ENCODE data around the gene GOLGA7B. TPM values are rescaled to one million over a fixed set of nuclear protein-coding genes. Genes with fewer than 3 reads are reported as not detected.

Gene GOLGA7B
- total and polyA plus RNA-seq, 2 of the 4 experiments (the other 2 are of a cell fraction) = not detected

DNA sequence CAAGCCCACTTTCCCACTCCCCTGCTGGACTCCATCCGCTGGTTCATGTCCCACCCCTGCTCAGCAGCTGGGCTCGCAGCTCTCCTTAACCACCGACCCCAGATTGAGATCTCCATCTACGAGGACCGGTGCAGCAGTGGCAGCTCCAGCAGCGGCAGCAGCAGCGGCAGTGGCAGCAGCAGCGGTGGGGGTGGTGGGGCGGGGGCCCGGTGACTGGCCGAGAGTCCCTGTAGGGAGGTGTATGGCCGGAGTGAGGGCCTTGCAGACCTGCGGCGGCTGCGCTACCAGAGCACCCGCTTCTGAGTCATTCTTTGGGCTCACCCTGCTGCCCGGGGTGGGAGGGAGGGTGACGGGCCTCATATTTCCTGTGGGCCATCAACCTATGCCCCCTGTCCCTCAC lies 15.8 kb downstream of the GOLGA7B start:
- Histone ChIP-seq H2AK5ac (ENCODE audit: low read depth, low read length) (no peak overlapping the region), H3K27ac (ENCODE audit: insufficient read depth, low read length) (no peak overlapping the region), H3K4me3 (ENCODE audit: insufficient read depth, low read depth, low read length) (no peak overlapping the region), H3K4ac (ENCODE audit: low read depth, low read length) (no peak overlapping the region), H3K14ac (replicated peaks; ENCODE audit: low read depth, low read length) (no peak overlapping the region), H3K56ac (ENCODE audit: extremely low read depth, insufficient read depth, low read length) (no peak overlapping the region), H2BK20ac (ENCODE audit: low read depth, low read length) (no peak overlapping the region), H4K8ac (ENCODE audit: low read depth in 2 of 2, low read length in 2 of 2) (no peak overlapping the region), H2BK15ac (ENCODE audit: low read depth, low read length) (no peak overlapping the region), H2BK120ac (ENCODE audit: low read depth, low read length) (no peak overlapping the region), H3K23ac (ENCODE audit: low read depth, low read length) (no peak overlapping the region), H3K18ac (ENCODE audit: low read depth, low read length) (no peak overlapping the region), H4K91ac (ENCODE audit: insufficient read depth, low read depth, low read length) (no peak overlapping the region), H4K20me1 (ENCODE audit: insufficient read depth, low read length) (no peaks in the 10 kb centered on the region), H3K9me3 (ENCODE audit: control insufficient read depth, insufficient read depth, low read length) (no peaks in the 10 kb centered on the region), H3K4me2 (ENCODE audit: low read depth, low read length) (no peak overlapping the region), H3K9me1 (ENCODE audit: insufficient read depth, low read length) (no peaks in the 10 kb centered on the region), H3K36me3 (ENCODE audit: control insufficient read depth, insufficient read depth, low read length) (no peaks in the 10 kb centered on the region), H3K79me1 (ENCODE audit: low read depth in 1 of 2, low read length in 2 of 2) (no peaks in the 10 kb centered on the region), H2AFZ (replicated peaks; ENCODE audit: low read length, poor library complexity) (no peak overlapping the region), H2BK5ac (ENCODE audit: low read depth, low read length, poor library complexity, severe bottlenecking) (no peak overlapping the region), H4K5ac (ENCODE audit: low read depth, low read length) (no peak overlapping the region), H3K27me3 (ENCODE audit: control insufficient read depth, insufficient read depth, low read length) (peaks cover 40% of the 10 kb centered on the region), H3K4me1 (ENCODE audit: control insufficient read depth, insufficient read depth, low read length) (no peaks in the 10 kb centered on the region), H2AK9ac (replicated peaks; ENCODE audit: low read depth, low read length, poor library complexity) (no peak overlapping the region), H3K9ac (ENCODE audit: low read depth, low read length) (no peak overlapping the region)
- in situ Hi-C loops (cut with MboI; ENCODE audit: low sequenced_read_pairs) = no loop called here
- CTCF ChIA-PET = no interaction called here
- no TSS peak for BruUV-seq (replicated peaks)
- POLR2A ChIA-PET (ENCODE audit: unreplicated experiment) = no interaction called here
- intact Hi-C loops (cut with micrococcal nuclease) = no loop called here
- TF ChIP-seq CEBPB (IDR thresholded peaks at IDR 0.05; ENCODE audit: low read depth, low read length) = no peak
- no peak for TF ChIP-seq ELK1 (IDR thresholded peaks at IDR 0.05; ENCODE audit: borderline replicate concordance, low read depth, low read length)
- no peak for TF ChIP-seq SMC3 (IDR thresholded peaks at IDR 0.05; ENCODE audit: low read depth, low read length)
- no peak for TF ChIP-seq CHD1 (IDR thresholded peaks at IDR 0.05; ENCODE audit: low read depth, low read length)
- no peak for TF ChIP-seq RCOR1 (IDR thresholded peaks at IDR 0.05; ENCODE audit: insufficient replicate concordance, low read length)
- no peak for TF ChIP-seq MAFK (IDR thresholded peaks at IDR 0.05; ENCODE audit: low read depth, low read length)
- no peak for DNase-seq
- no peak for ATAC-seq (ENCODE audit: low read depth)
- 60% methylated on average over 1 of the region's 18 CpGs; no CpG with 5 or more reads in 1 of the 2 experiments for WGBS, 2 experiments (ENCODE audit: extremely low coverage in 2 of 2, insufficient read length in 1 of 2)
- dilution Hi-C loops (cut with HindIII; ENCODE audit: low sequenced_read_pairs, unreplicated experiment) = no loop called here
